IMR-90 (cell line): ENCODE data around the gene WNT11. TPM values are rescaled to one million over a fixed set of nuclear protein-coding genes. Genes with fewer than 3 reads are reported as not detected.

Experiments used
- ATAC-seq: fragments of 200-7000 bp; cut with Tn5 transposase; 2 replicates; pipeline ENCODE4 v1.9.1; 2020; ENCODE audit warnings: low read depth, mild to moderate bottlenecking, moderate library complexity
- BruUV-seq: library from RNA; stranded (reverse); fragments of 400-500 nt; replicated peaks from 2 replicates; lab custom pipeline; 2021; lab: Mats Ljungman, UMichigan
- CTCF ChIA-PET: fragments of 300-600 bp; formaldehyde crosslinking; extraction: SDS; loops from one replicate; lab custom pipeline; 2021; ENCODE audit warnings: antibody characterized with exemption; lab: Yijun Ruan, JAX
- POLR2A ChIA-PET: fragments of 300-600 bp; sonication (Branson Sonifier 250); formaldehyde crosslinking; loops from one replicate; lab custom pipeline; 2022; ENCODE audit warnings: antibody characterized with exemption; ENCODE audit not compliant: unreplicated experiment; lab: Charles Lee
- DNase-seq: peaks from one replicate; pipeline ENCODE4 v3.0.0; 2013
- H2AFZ ChIP-seq: replicated peaks from 2 replicates; pipeline ENCODE3; 2013; ENCODE audit warnings: low read length, mild to moderate bottlenecking; ENCODE audit not compliant: poor library complexity
- H2AK5ac ChIP-seq: 2 replicates; pipeline ENCODE4 v1.6.1; 2013; ENCODE audit warnings: low read depth, low read length, inconsistent platforms
- H2AK9ac ChIP-seq: replicated peaks from 2 replicates; pipeline ENCODE3; 2013; ENCODE audit warnings: mild to moderate bottlenecking, low read depth, low read length, moderate library complexity; ENCODE audit not compliant: poor library complexity
- H2BK120ac ChIP-seq: 2 replicates; pipeline ENCODE4 v1.6.1; 2013; ENCODE audit warnings: low read depth, low read length, inconsistent platforms
- H2BK15ac ChIP-seq: 3 replicates; pipeline ENCODE4 v1.6.1; 2013; ENCODE audit warnings: low read depth, low read length, inconsistent platforms
- H2BK20ac ChIP-seq: 2 replicates; pipeline ENCODE4 v1.6.1; 2013; ENCODE audit warnings: low read depth, mild to moderate bottlenecking, inconsistent platforms, low read length, moderate library complexity
- H2BK5ac ChIP-seq: 2 replicates; pipeline ENCODE4 v1.6.1; 2013; ENCODE audit warnings: mild to moderate bottlenecking, low read depth, low read length, inconsistent platforms; ENCODE audit not compliant: poor library complexity, severe bottlenecking
- H3K14ac ChIP-seq: replicated peaks from 2 replicates; pipeline ENCODE4 v1.6.1; 2013; ENCODE audit warnings: low read depth, low read length, inconsistent platforms
- H3K18ac ChIP-seq: 2 replicates; pipeline ENCODE4 v1.6.1; 2013; ENCODE audit warnings: low read depth, low read length, control low read depth
- H3K23ac ChIP-seq: 2 replicates; pipeline ENCODE4 v1.6.1; 2013; ENCODE audit warnings: low read depth, low read length, inconsistent platforms
- H3K27ac ChIP-seq: 2 replicates; pipeline ENCODE4 v1.5.1; 2013; ENCODE audit warnings: mild to moderate bottlenecking, control low read depth, low read length; ENCODE audit not compliant: insufficient read depth
- H3K27me3 ChIP-seq: 2 replicates; pipeline ENCODE4 v1.6.1; 2013; ENCODE audit warnings: low read length; ENCODE audit not compliant: control insufficient read depth, insufficient read depth
- H3K36me3 ChIP-seq: 2 replicates; pipeline ENCODE4 v1.6.1; 2013; ENCODE audit warnings: low read length, mixed read lengths; ENCODE audit not compliant: control insufficient read depth, insufficient read depth
- H3K4ac ChIP-seq: 2 replicates; pipeline ENCODE4 v1.6.1; 2013; ENCODE audit warnings: low read depth, low read length, inconsistent platforms
- H3K4me1 ChIP-seq: 2 replicates; pipeline ENCODE4 v1.6.1; 2013; ENCODE audit warnings: low read length, mixed read lengths; ENCODE audit not compliant: control insufficient read depth, insufficient read depth
- H3K4me2 ChIP-seq: 2 replicates; pipeline ENCODE4 v1.6.1; 2013; ENCODE audit warnings: low read depth, mild to moderate bottlenecking, control low read depth, low read length, moderate library complexity
- H3K4me3 ChIP-seq: 2 replicates; pipeline ENCODE4 v1.5.1; 2013; ENCODE audit warnings: low read depth, mild to moderate bottlenecking, control low read depth, low read length, moderate library complexity; ENCODE audit not compliant: insufficient read depth
- H3K56ac ChIP-seq: 2 replicates; pipeline ENCODE4 v1.6.1; 2013; ENCODE audit warnings: low read length, inconsistent platforms; ENCODE audit not compliant: insufficient read depth; ENCODE audit errors: extremely low read depth
- H3K79me1 ChIP-seq, 2 experiments: 2 replicates each; pipeline ENCODE4 v1.6.1; 2013; ENCODE audit warnings: low read length in 2 of 2, inconsistent platforms in 1 of 2, low read depth in 1 of 2
- H3K9ac ChIP-seq: 2 replicates; pipeline ENCODE4 v1.6.1; 2013; ENCODE audit warnings: low read depth, low read length, control low read depth
- H3K9me1 ChIP-seq: 2 replicates; pipeline ENCODE4 v1.6.1; 2013; ENCODE audit warnings: low read length, inconsistent platforms; ENCODE audit not compliant: insufficient read depth
- H3K9me3 ChIP-seq: 2 replicates; pipeline ENCODE4 v1.6.1; 2013; ENCODE audit warnings: low read length; ENCODE audit not compliant: control insufficient read depth, insufficient read depth
- H4K20me1 ChIP-seq: 2 replicates; pipeline ENCODE4 v1.6.1; 2013; ENCODE audit warnings: low read length, inconsistent platforms; ENCODE audit not compliant: insufficient read depth
- H4K5ac ChIP-seq: 2 replicates; pipeline ENCODE4 v1.6.1; 2013; ENCODE audit warnings: mild to moderate bottlenecking, low read depth, low read length, control low read depth
- H4K8ac ChIP-seq, 2 experiments: 2 replicates each; pipeline ENCODE4 v1.6.1; 2013; ENCODE audit warnings: low read depth in 2 of 2, low read length in 2 of 2, control low read depth in 1 of 2, inconsistent platforms in 1 of 2
- H4K91ac ChIP-seq: 2 replicates; pipeline ENCODE4 v1.6.1; 2013; ENCODE audit warnings: low read depth, low read length, inconsistent platforms; ENCODE audit not compliant: insufficient read depth
- CHD1 ChIP-seq: IDR thresholded peaks from 2 replicates; pipeline ENCODE4 v1.6.1; 2012; ENCODE audit warnings: low read depth, low read length, improper control_type of control experiment
- FOS ChIP-seq: fragments of 150-350 bp; IDR thresholded peaks from 2 replicates; pipeline ENCODE4 v1.6.1; 2016; ENCODE audit warnings: low read depth, low read length
- MAFK ChIP-seq: IDR thresholded peaks from 2 replicates; pipeline ENCODE4 v1.6.1; 2012; ENCODE audit warnings: low read depth, low read length, improper control_type of control experiment
- RCOR1 ChIP-seq: IDR thresholded peaks from 2 replicates; pipeline ENCODE4 v1.6.1; 2012; ENCODE audit warnings: mild to moderate bottlenecking, low read length, improper control_type of control experiment; ENCODE audit not compliant: insufficient replicate concordance
- RFX5 ChIP-seq: IDR thresholded peaks from 2 replicates; pipeline ENCODE4 v1.8.0; 2012; ENCODE audit warnings: low read depth, mild to moderate bottlenecking, low read length, moderate library complexity
- USF2 ChIP-seq: fragments of 150-350 bp; IDR thresholded peaks from 2 replicates; pipeline ENCODE4 v1.6.1; 2017; ENCODE audit warnings: mild to moderate bottlenecking, antibody characterized with exemption, low read length, low read depth
- WGBS, 2 experiments: methylation state at CpG; one replicate each; pipeline versions ENCODE4 v1.1.5 to v1.1.7; 2013; ENCODE audit warnings: missing lambda C conversion rate in 2 of 2; ENCODE audit not compliant: insufficient read length in 1 of 2; ENCODE audit errors: extremely low coverage in 2 of 2; 5-methylcytosine and 5-hydroxymethylcytosine counted together
- dilution Hi-C: fragments of 300-500 bp; cut with HindIII; formaldehyde crosslinking; loops from one replicate; pipeline ENCODE4 v1.14.3; 2018; ENCODE audit warnings: low sequenced_read_pairs; ENCODE audit not compliant: unreplicated experiment
- in situ Hi-C: fragments of 300-500 bp; cut with MboI; formaldehyde crosslinking; loops from 3 replicates; pipeline ENCODE4 v1.14.3; 2019; ENCODE audit warnings: low sequenced_read_pairs, inconsistent platforms, mixed read lengths
- intact Hi-C: fragments of 100-400 bp; cut with micrococcal nuclease; formaldehyde crosslinking; loops from 2 replicates; pipeline ENCODE4 v1.10.0; 2022
- polyA plus RNA-seq, 3 experiments: library from polyadenylated mRNA; depleted of rRNA; stranded (reverse); fragments of >200 nt; gene quantifications; 2 replicates each; pipeline ENCODE4 v1.2.3, GENCODE V29; 2012; ENCODE audit warnings: low replicate concordance in 1 of 3
- total RNA-seq: library from RNA; depleted of rRNA; stranded (reverse); fragments of >200 nt; gene quantifications from 2 replicates; pipeline ENCODE4 v1.2.3, GENCODE V29; 2012

WNT11 gene
- total and polyA plus RNA-seq, 2 of the 4 experiments (the other 2 are of a cell fraction), result 0.10 TPM; not detected in 1

GRCh38 chr11:76243957-76244285 lies 37.6 kb upstream of the WNT11 start:
- CTCF ChIA-PET, result no interaction called here
- Histone ChIP-seq H4K5ac (no peak overlapping the region), H2BK5ac (no peak overlapping the region), H2BK20ac (no peak overlapping the region), H2BK15ac (no peak overlapping the region), H3K4me1 (no peaks in the 10 kb centered on the region), H4K20me1 (no peaks in the 10 kb centered on the region), H3K14ac (no peak overlapping the region), H3K9ac (no peak overlapping the region), H3K18ac (no peak overlapping the region), H3K36me3 (no peaks in the 10 kb centered on the region), H3K9me3 (no peaks in the 10 kb centered on the region), H2AK5ac (no peak overlapping the region), H2BK120ac (no peak overlapping the region), H3K27me3 (peaks cover 61% of the 10 kb centered on the region), H3K56ac (no peak overlapping the region), H2AK9ac (no peak overlapping the region), H3K79me1 (no peaks in the 10 kb centered on the region), H3K4ac (no peak overlapping the region), H4K8ac (no peak overlapping the region), H4K91ac (no peak overlapping the region), H3K4me3 (no peak overlapping the region), H3K27ac (no peak overlapping the region), H2AFZ (no peak overlapping the region), H3K23ac (no peak overlapping the region), H3K4me2 (no peak overlapping the region), H3K9me1 (peaks cover 3% of the 10 kb centered on the region)
- WGBS, 2 experiments, result no CpG with 5 or more reads among the region's 7 CpGs
- dilution Hi-C loops (no loop called here), intact Hi-C loops (no loop called here), in situ Hi-C loops (no loop called here)
- ATAC-seq, result no peak
- POLR2A ChIA-PET, result no interaction called here
- no peak for TF ChIP-seq FOS
- TF ChIP-seq MAFK, result no peak
- TF ChIP-seq RFX5, result no peak
- TF ChIP-seq RCOR1, result no peak
- TF ChIP-seq CHD1, result no peak
- no peak for TF ChIP-seq USF2
- no peak for DNase-seq
- no TSS peak for BruUV-seq
